ENCODE data around the gene PIWIL1. TPM values are rescaled to one million over a fixed set of nuclear protein-coding genes. Genes with fewer than 3 reads are reported as not detected.

PIWIL1 gene
- total RNA-seq, 1 experiment from 2014 or later: not detected

DNA sequence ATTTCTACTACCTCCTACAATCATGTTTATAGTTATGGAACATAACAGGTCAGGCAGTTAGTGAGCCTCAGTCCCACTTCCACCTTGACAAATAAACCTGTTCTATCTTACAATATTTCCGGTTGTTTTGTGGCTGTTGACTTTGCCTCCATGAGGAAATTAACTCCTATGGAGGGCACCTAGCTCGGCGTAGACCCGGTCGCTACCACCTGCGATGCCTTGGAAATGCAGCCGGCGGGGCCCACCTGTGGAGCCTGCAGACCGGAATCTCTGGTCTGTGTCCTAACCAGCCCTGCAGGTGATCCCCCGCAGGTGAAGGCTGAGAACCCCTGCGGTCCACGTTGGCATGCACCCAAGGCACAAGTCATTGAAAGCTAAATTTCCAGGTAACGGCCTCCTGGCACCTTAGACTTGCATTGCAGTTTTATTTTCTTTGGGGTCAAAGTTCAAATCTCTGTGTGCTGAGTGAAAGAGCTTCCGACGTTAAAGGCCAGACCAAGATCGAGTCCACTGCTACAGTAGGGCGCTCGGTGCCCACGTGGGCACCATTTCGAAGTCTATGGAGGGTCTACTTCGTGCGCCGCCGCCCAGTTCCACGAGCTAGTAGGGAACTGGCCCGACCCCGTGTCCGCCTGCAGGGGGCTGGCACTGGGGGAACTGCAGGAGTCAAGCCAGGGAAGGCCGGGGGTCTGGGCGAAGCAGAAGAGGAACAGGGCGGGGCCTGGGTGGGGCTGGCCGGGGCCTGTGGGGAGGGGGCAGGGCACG, 782 bp upstream of the PIWIL1 start:
- Mint-ChIP-seq H3K27ac (ENCODE audit: unreplicated experiment) (no peak overlapping the region), H3K4me3 (ENCODE audit: low read depth, unreplicated experiment) (no peak overlapping the region), H3K27me3 (ENCODE audit: unreplicated experiment) (no peaks in the 10 kb centered on the region), H3K36me3 (ENCODE audit: insufficient read depth, unreplicated experiment) (no peaks in the 10 kb centered on the region), H3K4me1 (ENCODE audit: low read depth, unreplicated experiment) (peaks cover 9% of the 10 kb centered on the region), H3K9me3 (ENCODE audit: low read depth, unreplicated experiment) (peaks cover 11% of the 10 kb centered on the region)
- intact Hi-C loops (cut with micrococcal nuclease; ENCODE audit: unreplicated experiment): loop anchor here (5.0 kb wide), 1 partner anchor 410 kb away; no protein-coding TSS in a partner anchor
- BruUV-seq (replicated peaks): no TSS peak
- CTCF ChIA-PET: no interaction called here
- TF ChIP-seq, protein P1, sequence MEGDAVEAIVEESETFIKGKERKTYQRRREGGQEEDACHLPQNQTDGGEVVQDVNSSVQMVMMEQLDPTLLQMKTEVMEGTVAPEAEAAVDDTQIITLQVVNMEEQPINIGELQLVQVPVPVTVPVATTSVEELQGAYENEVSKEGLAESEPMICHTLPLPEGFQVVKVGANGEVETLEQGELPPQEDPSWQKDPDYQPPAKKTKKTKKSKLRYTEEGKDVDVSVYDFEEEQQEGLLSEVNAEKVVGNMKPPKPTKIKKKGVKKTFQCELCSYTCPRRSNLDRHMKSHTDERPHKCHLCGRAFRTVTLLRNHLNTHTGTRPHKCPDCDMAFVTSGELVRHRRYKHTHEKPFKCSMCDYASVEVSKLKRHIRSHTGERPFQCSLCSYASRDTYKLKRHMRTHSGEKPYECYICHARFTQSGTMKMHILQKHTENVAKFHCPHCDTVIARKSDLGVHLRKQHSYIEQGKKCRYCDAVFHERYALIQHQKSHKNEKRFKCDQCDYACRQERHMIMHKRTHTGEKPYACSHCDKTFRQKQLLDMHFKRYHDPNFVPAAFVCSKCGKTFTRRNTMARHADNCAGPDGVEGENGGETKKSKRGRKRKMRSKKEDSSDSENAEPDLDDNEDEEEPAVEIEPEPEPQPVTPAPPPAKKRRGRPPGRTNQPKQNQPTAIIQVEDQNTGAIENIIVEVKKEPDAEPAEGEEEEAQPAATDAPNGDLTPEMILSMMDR (IDR thresholded peaks at IDR 0.05; ENCODE audit: unreplicated experiment): no peak
- DNase-seq: no peak

DNA sequence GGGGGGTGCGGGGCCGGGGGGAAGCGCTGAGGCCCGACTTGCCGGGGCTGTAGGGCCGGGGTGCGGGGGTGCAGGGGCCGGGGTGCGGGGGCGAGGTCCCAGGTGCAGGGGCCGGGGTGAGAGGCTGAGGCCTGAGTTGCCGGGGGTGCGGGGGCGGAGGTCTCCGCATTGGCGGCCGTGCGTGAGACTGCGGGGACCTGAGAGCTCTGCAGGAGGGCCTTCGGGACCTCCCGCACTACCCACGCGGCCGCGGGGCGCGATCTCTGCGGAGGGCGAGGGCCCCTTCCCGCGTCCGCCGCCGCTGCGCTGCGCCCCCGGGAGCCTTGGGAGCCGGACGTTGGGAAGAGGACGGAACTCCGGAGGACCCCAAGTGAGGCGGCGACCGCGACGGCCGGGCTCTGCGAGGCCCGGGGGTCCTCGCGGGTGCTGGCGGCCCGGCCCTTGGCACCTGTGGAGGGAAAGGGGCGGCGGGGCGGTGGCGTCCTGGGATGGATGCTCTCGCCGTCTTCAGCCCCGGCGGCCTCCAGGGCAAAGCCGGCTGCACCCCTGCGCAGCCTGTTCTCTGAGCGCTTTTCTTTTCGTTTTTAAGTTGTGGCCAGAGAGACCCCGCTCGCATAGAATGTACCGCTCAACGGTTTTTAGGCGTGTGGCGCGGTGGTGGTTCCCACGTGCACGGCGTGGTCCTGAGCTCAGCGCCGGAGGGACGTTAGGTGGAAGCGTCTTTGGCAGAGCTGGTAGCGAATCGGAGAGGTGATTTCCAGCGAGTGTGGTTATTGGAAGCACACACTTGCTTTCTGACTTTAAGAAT, 1.3 kb downstream of the PIWIL1 start:
- no peak for DNase-seq
- TF ChIP-seq, protein P1 (IDR thresholded peaks at IDR 0.05; ENCODE audit: unreplicated experiment): no peak
- H3K27ac Mint-ChIP-seq (ENCODE audit: unreplicated experiment): no peak overlapping the region
- no TSS peak for BruUV-seq (replicated peaks)
- CTCF ChIA-PET: no interaction called here
- peaks cover 9% of the 10 kb centered on the region for H3K9me3 Mint-ChIP-seq (ENCODE audit: low read depth, unreplicated experiment)
- intact Hi-C loops (cut with micrococcal nuclease; ENCODE audit: unreplicated experiment): loop anchor here (5.0 kb wide), 1 partner anchor 408 kb away; no protein-coding TSS in a partner anchor
- H3K36me3 Mint-ChIP-seq (ENCODE audit: insufficient read depth, unreplicated experiment): no peaks in the 10 kb centered on the region
- no peaks in the 10 kb centered on the region for H3K27me3 Mint-ChIP-seq (ENCODE audit: unreplicated experiment)
- peaks cover 9% of the 10 kb centered on the region for H3K4me1 Mint-ChIP-seq (ENCODE audit: low read depth, unreplicated experiment)
- no peak overlapping the region for H3K4me3 Mint-ChIP-seq (ENCODE audit: low read depth, unreplicated experiment)

DNA sequence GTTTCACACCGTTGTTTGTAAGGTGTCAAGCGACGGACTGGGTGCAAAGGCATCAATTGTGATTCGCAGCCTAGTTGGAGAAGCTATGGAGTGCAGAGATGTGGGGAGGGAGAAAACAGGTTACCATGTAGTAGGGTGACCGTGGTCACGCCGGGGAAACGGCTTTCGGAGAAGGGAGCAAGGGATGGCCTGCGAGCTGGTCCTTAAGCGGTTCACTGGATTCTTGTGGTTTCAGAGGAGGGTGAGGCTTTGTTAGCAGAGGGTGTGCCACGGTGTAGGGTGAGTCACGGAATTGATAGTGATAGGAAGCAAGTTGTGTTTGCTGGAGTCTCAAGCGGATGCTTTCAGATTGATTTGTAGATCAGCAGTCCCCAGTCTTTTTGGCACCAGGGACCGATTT, 2.3 kb downstream of the PIWIL1 start:
- H3K27ac Mint-ChIP-seq (ENCODE audit: unreplicated experiment): no peak overlapping the region
- CTCF ChIA-PET: no interaction called here
- BruUV-seq (replicated peaks): no TSS peak

DNA sequence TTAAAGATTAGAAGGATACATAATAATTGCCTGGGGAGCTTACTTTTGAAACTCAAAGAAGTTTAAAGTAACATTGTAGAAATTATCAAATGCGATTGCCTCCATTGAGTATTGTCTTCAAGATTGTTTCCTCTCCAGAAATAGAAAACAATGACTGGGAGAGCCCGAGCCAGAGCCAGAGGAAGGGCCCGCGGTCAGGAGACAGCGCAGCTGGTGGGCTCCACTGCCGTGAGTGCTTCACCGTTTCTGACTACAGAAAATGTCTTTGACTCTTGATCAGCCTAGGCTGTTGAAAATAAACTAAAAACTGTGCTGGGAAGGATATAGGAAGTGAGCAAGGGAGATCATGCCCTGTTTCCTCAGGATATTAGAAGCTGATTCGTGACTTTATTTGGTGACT, 4.8 kb downstream of the PIWIL1 start:
- TF ChIP-seq, protein P1 (IDR thresholded peaks at IDR 0.05; ENCODE audit: unreplicated experiment): no peak
- BruUV-seq (replicated peaks): no TSS peak
- H3K36me3 Mint-ChIP-seq (ENCODE audit: insufficient read depth, unreplicated experiment): no peaks in the 10 kb centered on the region
- CTCF ChIA-PET: no interaction called here
- H3K27ac Mint-ChIP-seq (ENCODE audit: unreplicated experiment): no peak overlapping the region
- H3K4me1 Mint-ChIP-seq (ENCODE audit: low read depth, unreplicated experiment): peaks cover 9% of the 10 kb centered on the region
- peaks cover 13% of the 10 kb centered on the region for H3K9me3 Mint-ChIP-seq (ENCODE audit: low read depth, unreplicated experiment)
- intact Hi-C loops (cut with micrococcal nuclease; ENCODE audit: unreplicated experiment): no loop called here
- no peaks in the 10 kb centered on the region for H3K27me3 Mint-ChIP-seq (ENCODE audit: unreplicated experiment)
- DNase-seq: no peak
- H3K4me3 Mint-ChIP-seq (ENCODE audit: low read depth, unreplicated experiment): no peak overlapping the region

More for the DNA sequence above, 2.3 kb downstream of the PIWIL1 start:
- intact Hi-C loops (cut with micrococcal nuclease; ENCODE audit: unreplicated experiment): loop anchor here (5.0 kb wide), 1 partner anchor 407 kb away; no protein-coding TSS in a partner anchor
- DNase-seq: peak; percentile 25
- Mint-ChIP-seq H3K27me3 (ENCODE audit: unreplicated experiment) (no peaks in the 10 kb centered on the region), H3K9me3 (ENCODE audit: low read depth, unreplicated experiment) (peaks cover 9% of the 10 kb centered on the region), H3K36me3 (ENCODE audit: insufficient read depth, unreplicated experiment) (no peaks in the 10 kb centered on the region), H3K4me3 (ENCODE audit: low read depth, unreplicated experiment) (no peak overlapping the region), H3K4me1 (ENCODE audit: low read depth, unreplicated experiment) (peaks cover 9% of the 10 kb centered on the region)
- TF ChIP-seq, protein P1 (IDR thresholded peaks at IDR 0.05; ENCODE audit: unreplicated experiment): no peak
